ENCODE measurements around the gene HSBP1L1. TPM values are rescaled to one million over a fixed set of nuclear protein-coding genes. Genes with fewer than 3 reads are reported as not detected.

The HSBP1L1 gene
- total RNA-seq, 4 donors from 2014 or later, result 18.0 to 35.4 (median 29.7) TPM

DNA sequence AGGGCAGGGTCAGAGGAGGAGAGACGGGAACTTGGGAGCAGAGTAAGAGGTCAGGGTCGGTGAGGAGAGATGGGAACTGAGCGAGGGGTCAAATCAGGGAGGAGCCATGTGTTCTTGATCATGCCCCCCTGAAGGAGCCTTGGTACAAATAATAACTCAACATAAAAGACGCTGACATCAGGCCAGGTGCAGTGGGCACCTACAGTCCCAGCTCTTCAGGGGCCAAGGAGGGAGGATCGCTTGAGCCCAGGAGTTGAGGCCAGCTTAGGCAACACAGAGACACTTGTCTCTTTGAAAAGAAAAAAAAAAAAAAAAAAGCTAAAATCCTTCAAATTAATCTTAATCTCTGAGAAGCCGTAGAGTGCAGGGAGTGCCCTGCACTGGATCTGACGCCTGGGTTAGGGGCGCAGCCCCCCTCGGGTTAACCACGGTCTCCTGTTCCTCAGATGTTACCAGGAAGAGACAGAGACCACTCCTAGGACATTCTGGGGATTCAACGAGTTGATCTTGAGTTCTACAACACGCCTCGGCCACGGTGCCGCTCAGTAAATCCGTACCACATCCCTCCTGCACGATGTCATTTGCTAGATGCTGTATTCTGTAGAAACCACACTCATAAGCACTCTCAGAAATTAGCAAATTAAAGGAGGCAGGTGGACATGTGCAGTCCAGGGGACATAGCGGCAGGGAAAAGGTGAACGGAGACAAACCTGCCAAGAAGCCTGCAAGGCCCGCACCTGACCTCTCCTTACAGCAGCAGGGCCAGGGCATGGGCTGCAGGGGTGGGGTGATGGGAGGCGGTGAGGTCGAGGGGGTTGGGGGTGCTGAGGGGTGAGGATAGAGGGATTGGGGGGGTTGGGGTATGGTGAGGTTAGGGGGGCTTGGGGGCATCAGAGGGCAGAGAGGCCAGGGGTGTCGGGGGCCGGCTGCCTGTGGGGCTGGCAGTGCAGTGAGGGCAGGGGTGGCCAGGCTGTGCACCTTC is 42.2 kb upstream of the HSBP1L1 start:
- DNase-seq (ENCODE audit: low spot score in 2 of 2), result no peak
- Histone ChIP-seq H3K4me3 (no peak overlapping the region), H3K27ac (no peak overlapping the region), H3K9me3 (no peaks in the 10 kb centered on the region), H3K27me3 (no peaks in the 10 kb centered on the region), H3K4me1 (peaks cover 0 to 5% (median 0%) of the 10 kb centered on the region in 4 donors), H3K36me3 (peaks cover 0 to 65% (median 0%) of the 10 kb centered on the region in 3 donors)
- TF ChIP-seq EP300 (IDR thresholded peaks at IDR 0.05) (no peak), POLR2A (IDR thresholded peaks at IDR 0.05) (no peak)
- TF ChIP-seq, protein P1, sequence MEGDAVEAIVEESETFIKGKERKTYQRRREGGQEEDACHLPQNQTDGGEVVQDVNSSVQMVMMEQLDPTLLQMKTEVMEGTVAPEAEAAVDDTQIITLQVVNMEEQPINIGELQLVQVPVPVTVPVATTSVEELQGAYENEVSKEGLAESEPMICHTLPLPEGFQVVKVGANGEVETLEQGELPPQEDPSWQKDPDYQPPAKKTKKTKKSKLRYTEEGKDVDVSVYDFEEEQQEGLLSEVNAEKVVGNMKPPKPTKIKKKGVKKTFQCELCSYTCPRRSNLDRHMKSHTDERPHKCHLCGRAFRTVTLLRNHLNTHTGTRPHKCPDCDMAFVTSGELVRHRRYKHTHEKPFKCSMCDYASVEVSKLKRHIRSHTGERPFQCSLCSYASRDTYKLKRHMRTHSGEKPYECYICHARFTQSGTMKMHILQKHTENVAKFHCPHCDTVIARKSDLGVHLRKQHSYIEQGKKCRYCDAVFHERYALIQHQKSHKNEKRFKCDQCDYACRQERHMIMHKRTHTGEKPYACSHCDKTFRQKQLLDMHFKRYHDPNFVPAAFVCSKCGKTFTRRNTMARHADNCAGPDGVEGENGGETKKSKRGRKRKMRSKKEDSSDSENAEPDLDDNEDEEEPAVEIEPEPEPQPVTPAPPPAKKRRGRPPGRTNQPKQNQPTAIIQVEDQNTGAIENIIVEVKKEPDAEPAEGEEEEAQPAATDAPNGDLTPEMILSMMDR (IDR thresholded peaks at IDR 0.05), result no peak
- 96 to 97% methylated on average over 24 of the region's 24 CpGs for WGBS, 2 donors

DNA sequence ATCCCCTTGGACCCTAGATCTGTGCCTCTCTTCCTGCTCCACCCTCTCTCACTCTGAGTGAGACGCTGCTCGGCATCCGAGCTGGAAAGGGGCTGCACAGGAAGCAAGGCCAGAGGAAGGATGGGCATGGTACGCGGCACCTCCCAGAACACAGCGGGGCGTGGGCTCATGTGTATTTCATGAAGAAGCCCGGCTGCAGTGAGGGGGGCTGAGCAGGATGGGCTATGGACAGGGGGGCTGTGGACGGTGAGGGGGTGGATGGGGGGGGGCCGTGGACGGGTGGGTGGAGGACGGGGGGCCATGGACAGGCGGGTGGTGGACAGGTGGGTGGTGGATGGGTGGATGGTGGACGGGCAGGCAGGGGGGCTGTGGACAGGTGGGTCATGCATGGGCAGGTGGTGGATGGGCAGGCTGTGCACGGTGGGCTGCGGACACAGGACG is 41.5 kb upstream of the HSBP1L1 start:
- WGBS, 2 donors, result 88 to 90% methylated on average over 16 to 17 of the region's 17 CpGs
- Histone ChIP-seq H3K27me3 (no peaks in the 10 kb centered on the region), H3K27ac (no peak overlapping the region), H3K36me3 (peaks cover 0 to 65% (median 0%) of the 10 kb centered on the region in 3 donors), H3K4me1 (peaks cover 0 to 5% (median 0%) of the 10 kb centered on the region in 4 donors), H3K9me3 (no peaks in the 10 kb centered on the region), H3K4me3 (no peak overlapping the region)
- no peak for TF ChIP-seq POLR2A (IDR thresholded peaks at IDR 0.05)
- no peak for DNase-seq (ENCODE audit: low spot score in 2 of 2)

DNA sequence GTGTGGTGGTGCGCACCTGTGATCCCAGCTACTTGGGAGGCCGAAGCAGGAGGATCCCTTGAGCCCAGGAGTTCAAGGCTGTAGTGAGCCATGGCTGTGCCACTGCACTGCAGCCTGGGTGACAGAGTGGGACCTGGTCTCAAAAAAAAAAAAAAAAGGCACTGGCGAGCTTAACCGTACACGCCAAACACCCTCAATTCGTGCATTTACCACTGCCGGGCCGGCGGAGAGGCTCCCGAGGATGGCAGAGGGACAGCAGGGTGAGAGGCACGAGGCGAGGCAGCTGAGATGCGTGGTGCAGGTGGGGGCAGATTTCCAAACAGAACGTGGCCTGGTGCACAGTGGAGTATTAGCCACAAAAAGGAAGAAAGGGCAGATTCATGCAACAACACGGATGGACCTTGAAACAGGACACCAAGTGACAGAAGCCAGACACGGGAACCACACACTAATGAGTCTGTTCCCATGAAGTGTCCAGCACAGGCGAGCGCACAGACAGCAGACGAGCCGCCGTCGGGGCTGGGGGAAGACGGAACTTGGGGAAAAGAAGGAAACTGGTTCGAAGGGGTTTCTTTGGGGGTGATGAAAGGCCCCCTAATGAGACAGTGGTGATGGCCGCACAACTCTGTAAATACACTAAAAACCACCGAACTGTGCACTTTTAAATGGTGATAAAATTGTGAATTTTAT is 40.4 kb upstream of the HSBP1L1 start:
- Histone ChIP-seq H3K4me1 (peaks cover 0 to 5% (median 0%) of the 10 kb centered on the region in 4 donors), H3K9me3 (peaks cover 0 to 6% (median 1%) of the 10 kb centered on the region in 4 donors), H3K4me3 (no peak overlapping the region), H3K36me3 (peaks cover 0 to 65% (median 0%) of the 10 kb centered on the region in 3 donors), H3K27me3 (no peaks in the 10 kb centered on the region), H3K27ac (no peak overlapping the region)
- DNase-seq (ENCODE audit: low spot score in 2 of 2), result no peak
- WGBS, 2 donors, result 94% methylated on average over 26 of the region's 26 CpGs
- TF ChIP-seq POLR2A (IDR thresholded peaks at IDR 0.05) (no peak), EP300 (IDR thresholded peaks at IDR 0.05) (no peak)
- TF ChIP-seq, protein P1 (IDR thresholded peaks at IDR 0.05), result no peak

DNA sequence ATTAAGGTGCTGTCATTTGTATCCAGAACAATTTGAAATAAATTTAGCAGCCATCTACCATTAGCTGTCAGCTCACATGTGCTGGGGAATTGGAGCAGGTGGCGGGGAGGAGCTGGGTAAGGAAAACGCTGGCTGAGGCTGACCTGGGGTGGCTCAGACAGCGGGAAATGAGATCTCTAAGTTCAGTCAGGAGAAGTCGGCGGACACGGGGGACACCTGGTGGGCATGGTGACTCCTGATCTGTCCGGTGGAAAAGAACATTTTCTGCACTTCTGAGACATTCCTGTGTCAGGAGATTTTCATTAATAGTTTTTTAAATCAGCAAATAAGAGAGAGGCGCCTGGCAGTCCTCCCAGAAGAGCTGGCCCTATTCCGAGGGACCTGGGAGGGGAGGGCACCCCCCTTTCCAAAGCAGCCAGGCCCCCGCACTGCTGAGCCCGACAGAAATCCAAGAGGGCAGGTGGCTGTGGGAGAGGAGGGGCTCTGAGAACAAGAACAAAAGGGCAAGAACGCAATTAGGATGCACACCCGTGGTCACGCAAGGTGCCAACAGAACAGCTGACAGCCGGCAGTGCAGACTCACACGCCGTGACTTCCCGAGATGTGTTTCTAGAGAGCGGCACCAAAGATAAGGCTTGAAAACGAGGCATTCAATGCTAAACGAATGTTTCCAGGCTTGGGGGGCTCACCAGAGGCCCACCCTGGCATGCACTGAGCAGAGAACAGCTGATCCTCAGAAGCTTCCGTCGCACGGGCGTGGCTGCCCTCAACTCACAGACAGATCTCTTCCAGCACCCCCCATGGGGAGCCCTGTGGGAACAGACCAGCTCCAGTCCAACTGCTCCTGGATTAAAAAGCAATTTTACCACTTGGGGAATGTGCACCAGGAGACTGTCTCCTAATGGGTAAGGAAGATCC is 39.4 kb upstream of the HSBP1L1 start:
- no peaks in the 10 kb centered on the region for H3K27me3 ChIP-seq
- H3K4me1 ChIP-seq, result peaks cover 0 to 5% (median 0%) of the 10 kb centered on the region in 4 donors
- peaks cover 0 to 73% (median 0%) of the 10 kb centered on the region in 3 donors for H3K36me3 ChIP-seq
- WGBS, 2 donors, result 71 to 73% methylated on average over 25 of the region's 25 CpGs
- TF ChIP-seq, protein P1 (IDR thresholded peaks at IDR 0.05), result no peak
- peak in 1 of 2 donors; percentile 66 for TF ChIP-seq EP300 (IDR thresholded peaks at IDR 0.05)
- H3K4me3 ChIP-seq, result no peak overlapping the region
- H3K27ac ChIP-seq, result peak overlapping the region in 1 of 4 donors; percentile 62
- H3K9me3 ChIP-seq, result peaks cover 3 to 17% (median 11%) of the 10 kb centered on the region in 4 donors
- DNase-seq (ENCODE audit: low spot score in 2 of 2), result no peak

DNA sequence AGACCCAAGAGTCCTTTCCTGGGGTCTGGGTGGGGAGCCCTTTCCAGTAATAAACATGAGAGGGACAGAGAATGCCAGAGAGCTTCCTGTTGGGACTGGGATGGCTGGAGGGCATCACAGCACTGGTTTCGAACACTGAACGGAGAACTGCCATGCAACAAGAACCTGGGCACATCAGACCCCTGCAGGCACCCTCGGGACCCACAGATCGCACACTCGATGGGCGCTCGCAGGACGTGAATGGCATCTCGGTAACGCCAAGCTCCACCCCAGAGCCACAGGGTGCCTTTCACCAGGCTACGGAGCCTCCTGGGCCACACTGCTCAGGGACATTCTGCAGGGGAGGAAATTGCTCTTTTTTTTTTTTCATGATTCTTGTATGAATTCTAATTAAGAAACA is 38.1 kb upstream of the HSBP1L1 start:
- TF ChIP-seq, protein P1 (IDR thresholded peaks at IDR 0.05), result no peak
- TF ChIP-seq EP300 (IDR thresholded peaks at IDR 0.05), result no peak
- Histone ChIP-seq H3K36me3 (peaks cover 0 to 83% (median 0%) of the 10 kb centered on the region in 3 donors), H3K27ac (peak overlapping the region in 1 of 4 donors; percentile 31), H3K4me1 (peaks cover 0 to 5% (median 0%) of the 10 kb centered on the region in 4 donors), H3K27me3 (no peaks in the 10 kb centered on the region), H3K9me3 (peaks cover 3 to 29% (median 14%) of the 10 kb centered on the region in 4 donors), H3K4me3 (no peak overlapping the region)
- no peak for DNase-seq (ENCODE audit: low spot score in 2 of 2)
- WGBS, 2 donors, result 86 to 90% methylated on average over 11 of the region's 11 CpGs
